8988T (cell line): ENCODE data around the gene SFRP2.
A peak's percentile ranks its signal among the peaks of the same experiment; 100 is the strongest.

Source experiments
- DNase-seq: peaks from one replicate; pipeline ENCODE4 v3.0.0; 2011

SFRP2 gene

GRCh38 chr4:153792618-153793247 is 3.9 kb upstream of the SFRP2 start:
- no peak for DNase-seq

GRCh38 chr4:153791746-153792617 is 3.1 kb upstream of the SFRP2 start:
- DNase-seq, result peak; percentile 33

- DNase-seq, result no peak
These were observed 2.2 kb upstream of the SFRP2 start for GRCh38 chr4:153790962-153791551.

GRCh38 chr4:153790500-153790865 is 1.6 kb upstream of the SFRP2 start:
- DNase-seq, result no peak

- no peak for DNase-seq
These were observed 1.0 kb upstream of the SFRP2 start for GRCh38 chr4:153789741-153790499.

GRCh38 chr4:153788051-153788412 is 851 bp downstream of the SFRP2 start:
- no peak for DNase-seq

GRCh38 chr4:153787575-153787974 is 1.3 kb downstream of the SFRP2 start:
- DNase-seq, result no peak

- no peak for DNase-seq
These were observed 1.8 kb downstream of the SFRP2 start for GRCh38 chr4:153787061-153787560.

GRCh38 chr4:153785910-153786721 is 2.8 kb downstream of the SFRP2 start:
- no peak for DNase-seq

- no peak for DNase-seq
These were observed 4.7 kb downstream of the SFRP2 start for GRCh38 chr4:153784166-153784699.

GRCh38 chr4:153782581-153782980 is 6.3 kb downstream of the SFRP2 start:
- DNase-seq, result no peak

- DNase-seq, result no peak
These were observed 7.0 kb downstream of the SFRP2 start for GRCh38 chr4:153781717-153782416.

- DNase-seq, result no peak
These were observed 7.6 kb downstream of the SFRP2 start for GRCh38 chr4:153781280-153781679.

GRCh38 chr4:153780876-153781275 is 8.0 kb downstream of the SFRP2 start:
- no peak for DNase-seq

GRCh38 chr4:153780221-153780620 is 8.7 kb downstream of the SFRP2 start:
- no peak for DNase-seq

- DNase-seq, result no peak
These were observed 10.5 kb downstream of the SFRP2 start for GRCh38 chr4:153778383-153778782.

- no peak for DNase-seq
These were observed 11.5 kb downstream of the SFRP2 start for GRCh38 chr4:153777421-153777820.

GRCh38 chr4:153776601-153777000 is 12.3 kb downstream of the SFRP2 start:
- no peak for DNase-seq

- DNase-seq, result no peak
These were observed 15.6 kb downstream of the SFRP2 start for GRCh38 chr4:153773236-153773690.

- DNase-seq, result no peak
These were observed 17.8 kb downstream of the SFRP2 start for GRCh38 chr4:153771046-153771445.

GRCh38 chr4:153766758-153767157 is 22.1 kb downstream of the SFRP2 start:
- DNase-seq, result no peak
